PC-3 (cell line): ENCODE results near the gene IGFBP2. TPM values are rescaled to one million over a fixed set of nuclear protein-coding genes. Genes with fewer than 3 reads are reported as not detected.

ENCODE experiments used
- ATAC-seq: fragments of 200-7000 bp; cut with Tn5 transposase; 2 replicates; pipeline ENCODE4 v1.9.1; 2020; ENCODE audit warnings: mild to moderate bottlenecking, moderate library complexity
- BruUV-seq: library from RNA; stranded (reverse); fragments of 400-500 nt; replicated peaks from 2 replicates; lab custom pipeline; 2021; lab: Mats Ljungman, UMichigan
- CTCF ChIA-PET: fragments of 300-600 bp; sonication (Branson Sonifier 250); formaldehyde crosslinking; loops from one replicate; lab custom pipeline; 2022; ENCODE audit warnings: antibody characterized with exemption; lab: Charles Lee
- POLR2A ChIA-PET: fragments of 300-600 bp; sonication (Branson Sonifier 250); formaldehyde crosslinking; loops from one replicate; lab custom pipeline; 2022; ENCODE audit warnings: antibody characterized with exemption; ENCODE audit not compliant: unreplicated experiment; lab: Charles Lee
- DNase-seq: peaks from one replicate; pipeline ENCODE4 v3.0.0-alpha.2; 2015
- H2AFZ ChIP-seq: fragments of 300-600 bp; sonication (generic); 2 replicates; pipeline ENCODE4 v1.6.0; 2016; ENCODE audit warnings: antibody characterized with exemption, low read length
- H3F3A ChIP-seq: fragments of 300-600 bp; sonication (generic); one replicate; pipeline ENCODE4 v1.6.0; 2017; ENCODE audit warnings: antibody characterized with exemption, low read length, control low read depth, mild to moderate bottlenecking; ENCODE audit not compliant: unreplicated experiment
- H3K27ac ChIP-seq: fragments of 300-600 bp; sonication (generic); 2 replicates; pipeline ENCODE4 v1.5.1; 2016; ENCODE audit warnings: mild to moderate bottlenecking, low read length
- H3K27me3 ChIP-seq: fragments of 300-600 bp; sonication (generic); 2 replicates; pipeline ENCODE4 v1.6.1; 2016; ENCODE audit warnings: low read length, mixed read lengths
- H3K36me3 ChIP-seq: fragments of 300-600 bp; sonication (generic); 2 replicates; pipeline ENCODE4 v1.6.1; 2016; ENCODE audit warnings: low read depth, mixed run types, low read length, mixed read lengths
- H3K4me1 ChIP-seq: fragments of 300-600 bp; sonication (generic); 2 replicates; pipeline ENCODE4 v1.5.1; 2016; ENCODE audit warnings: low read length; ENCODE audit not compliant: insufficient read depth
- H3K4me2 ChIP-seq: fragments of 300-600 bp; sonication (generic); 2 replicates; pipeline ENCODE4 v1.6.0; 2016; ENCODE audit warnings: low read length
- H3K4me3 ChIP-seq: fragments of 300-600 bp; sonication (generic); 2 replicates; pipeline ENCODE4 v1.5.1; 2016; ENCODE audit warnings: mild to moderate bottlenecking, low read length, mixed read lengths
- H3K79me2 ChIP-seq: fragments of 300-600 bp; sonication (generic); 2 replicates; pipeline ENCODE4 v1.6.1; 2017; ENCODE audit warnings: low read length, mixed read lengths
- H3K9ac ChIP-seq: fragments of 300-600 bp; sonication (generic); 2 replicates; pipeline ENCODE4 v1.6.0; 2016; ENCODE audit warnings: mild to moderate bottlenecking, low read length
- H3K9me2 ChIP-seq: fragments of 300-600 bp; sonication (generic); replicated peaks from 2 replicates; pipeline ENCODE4 v1.6.1; 2016; ENCODE audit warnings: mixed run types, low read length, mixed read lengths
- H3K9me3 ChIP-seq: fragments of 300-600 bp; sonication (generic); 2 replicates; pipeline ENCODE4 v1.6.1; 2016; ENCODE audit warnings: low read length, mixed read lengths
- H4K20me1 ChIP-seq: fragments of 300-600 bp; sonication (generic); 2 replicates; pipeline ENCODE4 v1.6.1; 2016; ENCODE audit warnings: low read length, mixed read lengths
- EZH2 ChIP-seq: fragments of 300-600 bp; sonication (generic); IDR thresholded peaks from one replicate; pipeline ENCODE4 v1.6.1; 2017; ENCODE audit warnings: antibody characterized with exemption, mild to moderate bottlenecking, low read length; ENCODE audit not compliant: unreplicated experiment
- EZH2phosphoT487 ChIP-seq: fragments of 300-600 bp; sonication (generic); IDR thresholded peaks from 2 replicates; pipeline ENCODE4 v1.6.1; 2018; ENCODE audit warnings: mild to moderate bottlenecking, antibody characterized with exemption, low read length, borderline replicate concordance
- intact Hi-C: fragments of 100-400 bp; cut with micrococcal nuclease; formaldehyde crosslinking; loops from 2 replicates; pipeline ENCODE4 v1.9.0; 2023
- total RNA-seq: library from RNA; depleted of rRNA; stranded (reverse); fragments of >200 nt; gene quantifications from 2 replicates; pipeline ENCODE4 v1.2.3, GENCODE V29; 2014
- TF ChIP-seq, protein P1 (sequence below): fragments of 300-600 bp; sonication (generic); conservative IDR thresholded peaks from 2 replicates; pipeline ENCODE4 v1.5.1; 2017; ENCODE audit warnings: antibody characterized with exemption, low read depth, mild to moderate bottlenecking, low read length

Gene IGFBP2
- total RNA-seq, 1 experiment from 2014 or later, result 174 TPM

DNA sequence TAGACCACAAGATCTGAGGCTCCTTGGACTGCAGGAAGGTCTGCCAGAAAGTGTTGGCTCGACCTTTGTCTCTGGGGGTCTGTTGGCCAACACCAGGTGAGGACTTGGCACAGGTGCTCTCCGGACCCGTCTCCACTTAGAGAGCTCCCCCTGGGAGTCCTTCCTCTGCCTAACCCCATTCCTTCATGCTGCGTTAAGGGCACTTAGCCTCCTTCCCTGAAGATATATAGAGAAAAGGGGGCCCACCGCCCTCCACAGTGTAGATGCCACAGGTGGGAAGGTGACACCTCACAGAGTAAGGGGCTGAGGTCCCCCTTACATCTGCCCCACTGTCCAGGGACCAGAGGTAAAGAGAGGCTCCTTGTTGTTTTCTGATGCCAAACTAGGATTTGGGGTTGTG, 53.9 kb downstream of the IGFBP2 start:
- DNase-seq (no peak), ATAC-seq (no peak)
- no peaks in the 10 kb centered on the region for H3K36me3 ChIP-seq
- ChIA-PET CTCF (no interaction called here), POLR2A (no interaction called here)
- H3K4me3 ChIP-seq, result no peak overlapping the region
- intact Hi-C loops, result no loop called here
- BruUV-seq, result no TSS peak
- H3K27ac ChIP-seq, result no peak overlapping the region
- no peak overlapping the region for H3K4me2 ChIP-seq
- no peaks in the 10 kb centered on the region for H3F3A ChIP-seq
- H3K27me3 ChIP-seq, result no peaks in the 10 kb centered on the region
- no peaks in the 10 kb centered on the region for H3K79me2 ChIP-seq
- H4K20me1 ChIP-seq, result no peaks in the 10 kb centered on the region
- H2AFZ ChIP-seq, result no peak overlapping the region
- no peak overlapping the region for H3K9ac ChIP-seq
- TF ChIP-seq, protein P1, sequence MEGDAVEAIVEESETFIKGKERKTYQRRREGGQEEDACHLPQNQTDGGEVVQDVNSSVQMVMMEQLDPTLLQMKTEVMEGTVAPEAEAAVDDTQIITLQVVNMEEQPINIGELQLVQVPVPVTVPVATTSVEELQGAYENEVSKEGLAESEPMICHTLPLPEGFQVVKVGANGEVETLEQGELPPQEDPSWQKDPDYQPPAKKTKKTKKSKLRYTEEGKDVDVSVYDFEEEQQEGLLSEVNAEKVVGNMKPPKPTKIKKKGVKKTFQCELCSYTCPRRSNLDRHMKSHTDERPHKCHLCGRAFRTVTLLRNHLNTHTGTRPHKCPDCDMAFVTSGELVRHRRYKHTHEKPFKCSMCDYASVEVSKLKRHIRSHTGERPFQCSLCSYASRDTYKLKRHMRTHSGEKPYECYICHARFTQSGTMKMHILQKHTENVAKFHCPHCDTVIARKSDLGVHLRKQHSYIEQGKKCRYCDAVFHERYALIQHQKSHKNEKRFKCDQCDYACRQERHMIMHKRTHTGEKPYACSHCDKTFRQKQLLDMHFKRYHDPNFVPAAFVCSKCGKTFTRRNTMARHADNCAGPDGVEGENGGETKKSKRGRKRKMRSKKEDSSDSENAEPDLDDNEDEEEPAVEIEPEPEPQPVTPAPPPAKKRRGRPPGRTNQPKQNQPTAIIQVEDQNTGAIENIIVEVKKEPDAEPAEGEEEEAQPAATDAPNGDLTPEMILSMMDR, result no peak
- TF ChIP-seq EZH2 (no peak), EZH2phosphoT487 (no peak)
- peaks cover 12% of the 10 kb centered on the region; the same call in 1 of the 2 replicates for H3K4me1 ChIP-seq
- no peaks in the 10 kb centered on the region for H3K9me2 ChIP-seq
- H3K9me3 ChIP-seq, result no peaks in the 10 kb centered on the region

DNA sequence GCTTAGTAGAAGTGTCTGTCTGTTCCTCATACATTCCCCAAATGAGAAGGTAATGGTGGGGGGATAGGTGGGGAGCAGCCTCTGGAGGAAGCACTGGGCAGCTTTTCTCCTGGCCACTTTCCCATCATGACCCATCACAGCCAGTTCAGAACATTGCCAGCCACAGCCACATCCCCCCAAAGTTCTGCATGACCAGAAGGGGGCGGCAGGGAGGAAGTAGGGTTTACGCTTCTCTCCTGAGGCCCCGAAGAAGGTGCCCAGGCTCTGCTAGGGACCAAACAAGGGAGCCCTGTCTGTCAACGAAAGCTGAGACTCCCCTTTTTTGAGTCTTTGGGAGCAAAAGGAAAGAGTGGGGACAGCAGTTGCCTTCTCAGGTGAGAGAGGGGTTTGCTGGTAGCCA, 54.4 kb downstream of the IGFBP2 start:
- Histone ChIP-seq H3K9ac (no peak overlapping the region), H3K4me3 (no peak overlapping the region), H3K4me1 (peaks cover 13% of the 10 kb centered on the region; the same call in 1 of the 2 replicates), H3K36me3 (no peaks in the 10 kb centered on the region), H2AFZ (no peak overlapping the region), H3K27me3 (no peaks in the 10 kb centered on the region), H4K20me1 (no peaks in the 10 kb centered on the region), H3K79me2 (no peaks in the 10 kb centered on the region), H3K27ac (no peak overlapping the region), H3F3A (no peaks in the 10 kb centered on the region), H3K4me2 (no peak overlapping the region), H3K9me3 (no peaks in the 10 kb centered on the region), H3K9me2 (no peaks in the 10 kb centered on the region)
- ChIA-PET POLR2A (no interaction called here), CTCF (no interaction called here)
- TF ChIP-seq, protein P1, result peak; percentile 63
- TF ChIP-seq EZH2, result no peak
- intact Hi-C loops, result no loop called here
- no peak for ATAC-seq
- no TSS peak for BruUV-seq
- no peak for DNase-seq

DNA sequence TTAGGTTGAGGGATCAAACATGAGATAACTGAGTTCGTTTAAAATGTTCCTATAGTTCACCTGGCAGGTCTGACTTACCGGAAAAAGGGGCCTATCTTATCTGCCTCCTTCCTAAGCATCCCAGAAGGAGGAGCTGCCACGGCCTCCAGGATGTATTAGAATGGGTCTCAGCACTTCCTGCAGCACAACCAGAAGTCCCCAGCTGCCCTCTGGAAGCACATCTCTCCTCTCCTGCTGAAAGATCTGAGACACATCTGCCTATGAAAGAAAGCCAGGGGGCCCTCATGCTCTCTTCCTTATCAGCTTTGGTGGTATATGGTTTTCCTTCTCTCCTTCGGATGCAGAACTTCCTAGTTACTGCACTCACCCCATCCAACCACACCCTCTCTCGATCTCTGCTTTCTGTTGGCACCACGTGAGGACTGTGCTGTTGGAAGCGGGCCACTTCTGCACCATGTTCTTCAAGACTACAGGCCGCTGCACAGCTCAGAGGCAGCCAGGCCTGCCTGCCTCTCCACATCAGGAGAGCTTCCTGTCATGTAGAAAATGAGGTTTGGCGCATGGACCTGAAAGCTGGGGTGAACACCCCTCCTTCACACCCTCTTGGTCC, 55.6 kb downstream of the IGFBP2 start:
- H2AFZ ChIP-seq, result no peak overlapping the region
- DNase-seq, result no peak
- peaks cover 20% of the 10 kb centered on the region for H3K4me1 ChIP-seq
- H3K4me2 ChIP-seq, result no peak overlapping the region
- ChIA-PET CTCF (no interaction called here), POLR2A (no interaction called here)
- intact Hi-C loops, result no loop called here
- no peaks in the 10 kb centered on the region for H4K20me1 ChIP-seq
- H3K9me3 ChIP-seq, result no peaks in the 10 kb centered on the region
- H3K9me2 ChIP-seq, result no peaks in the 10 kb centered on the region
- no peaks in the 10 kb centered on the region for H3K36me3 ChIP-seq
- no peak for ATAC-seq
- no peaks in the 10 kb centered on the region for H3K27me3 ChIP-seq
- TF ChIP-seq, protein P1, result no peak
- TF ChIP-seq EZH2phosphoT487 (no peak), EZH2 (no peak)
- no peak overlapping the region for H3K9ac ChIP-seq
- no peak overlapping the region for H3K4me3 ChIP-seq
- no TSS peak for BruUV-seq
- H3K27ac ChIP-seq, result no peak overlapping the region
- H3K79me2 ChIP-seq, result no peaks in the 10 kb centered on the region
- H3F3A ChIP-seq, result no peaks in the 10 kb centered on the region
